ENCODE data around the gene RSPH1.

GRCh38 chr21:42444745-42445059 lies 51.3 kb downstream of the RSPH1 start:
- TF ChIP-seq CTCF (IDR thresholded peaks at IDR 0.05) (no peak), POLR2A (IDR thresholded peaks at IDR 0.05) (no peak)
